ENCODE measurements around the gene UBA52. TPM values are rescaled to one million over a fixed set of nuclear protein-coding genes. Genes with fewer than 3 reads are reported as not detected.

UBA52 gene
- total and polyA plus RNA-seq, 2 donors (not counting 1 experiment from before 2014, with no cell fraction given) = 1,837 to 5,694 TPM

GRCh38 chr19:18536475-18536874 is 35.2 kb upstream of the UBA52 start:
- no peak for TF ChIP-seq EZH2 (IDR thresholded peaks at IDR 0.05; ENCODE audit: borderline replicate concordance, insufficient read depth, low read depth, low read length, poor library complexity, severe bottlenecking)
- TF ChIP-seq CTCF (IDR thresholded peaks at IDR 0.05) = no peak
- POLR2A ChIA-PET = no interaction called here
- CTCF ChIA-PET = no interaction called here

GRCh38 chr19:18537431-18537830 is 34.2 kb upstream of the UBA52 start:
- Histone ChIP-seq H3K9me3 (ENCODE audit: control extremely low read depth in 1 of 3, control insufficient read depth in 2 of 3, insufficient read depth in 1 of 3, low read length in 2 of 3) (no peaks in the 10 kb centered on the region), H3K4me3 (ENCODE audit: control extremely low read depth in 1 of 5, extremely low read depth in 1 of 5, insufficient read depth in 1 of 5, low read depth in 2 of 5, low read length in 4 of 5) (no peak overlapping the region), H3K4me2 (replicated peaks; ENCODE audit: low read depth, low read length, poor library complexity, severe bottlenecking) (no peak overlapping the region), H4K20me1 (ENCODE audit: control insufficient read depth, insufficient read depth, low read length, poor library complexity, severe bottlenecking) (no peaks in the 10 kb centered on the region), H3K4me1 (ENCODE audit: control insufficient read depth in 2 of 2, insufficient read depth in 2 of 2, low read length in 2 of 2) (peaks cover 6 to 7% of the 10 kb centered on the region in 2 donors), H3K36me3 (replicated peaks in 1 of 2; ENCODE audit: control extremely low read depth in 1 of 2, control insufficient read depth in 1 of 2, extremely low read depth in 1 of 2, insufficient read depth in 2 of 2, low read length in 1 of 2) (peaks cover 5 to 55% of the 10 kb centered on the region in 2 experiments), H3K79me2 (ENCODE audit: control insufficient read depth, insufficient read depth, low read length) (peaks cover 14% of the 10 kb centered on the region), H3K9ac (ENCODE audit: low read length) (no peak overlapping the region), H3K27ac (ENCODE audit: low read length in 2 of 2) (no peak overlapping the region), H3K27me3 (replicated peaks in 1 of 4; ENCODE audit: control extremely low read depth in 1 of 4, control insufficient read depth in 3 of 4, insufficient read depth in 4 of 4, low read length in 3 of 4) (no peaks in the 10 kb centered on the region), H2AFZ (ENCODE audit: insufficient read depth, low read depth, low read length, poor library complexity, severe bottlenecking) (no peak overlapping the region)
- no peaks in the 10 kb centered on the region for H3K9me3 Mint-ChIP-seq (ENCODE audit: insufficient read depth)
- H3K4me3 Mint-ChIP-seq = no peak overlapping the region
- CTCF ChIA-PET = no interaction called here
- no peak for TF ChIP-seq CTCF (IDR thresholded peaks at IDR 0.05)
- TF ChIP-seq EZH2 (IDR thresholded peaks at IDR 0.05; ENCODE audit: borderline replicate concordance, insufficient read depth, low read depth, low read length, poor library complexity, severe bottlenecking) = no peak
- POLR2A ChIA-PET = no interaction called here
- ATAC-seq (ENCODE audit: low read depth) (no peak), DNase-seq (no peak)
- WGBS (ENCODE audit: insufficient coverage) = 97% methylated on average over 17 of the region's 17 CpGs
- H3K27ac Mint-ChIP-seq = no peak overlapping the region
- intact Hi-C loops (cut with micrococcal nuclease) = no loop called here
- H3K4me1 Mint-ChIP-seq = peaks cover 8% of the 10 kb centered on the region
- H3K27me3 Mint-ChIP-seq = no peaks in the 10 kb centered on the region

More at GRCh38 chr19:18536475-18536874, 35.2 kb upstream of the UBA52 start:
- no peak overlapping the region for H3K4me3 Mint-ChIP-seq
- Histone ChIP-seq H4K20me1 (ENCODE audit: control insufficient read depth, insufficient read depth, low read length, poor library complexity, severe bottlenecking) (no peaks in the 10 kb centered on the region), H3K27me3 (replicated peaks in 1 of 4; ENCODE audit: control extremely low read depth in 1 of 4, control insufficient read depth in 3 of 4, insufficient read depth in 4 of 4, low read length in 3 of 4) (no peaks in the 10 kb centered on the region), H2AFZ (ENCODE audit: insufficient read depth, low read depth, low read length, poor library complexity, severe bottlenecking) (no peak overlapping the region), H3K9ac (ENCODE audit: low read length) (no peak overlapping the region), H3K36me3 (replicated peaks in 1 of 2; ENCODE audit: control extremely low read depth in 1 of 2, control insufficient read depth in 1 of 2, extremely low read depth in 1 of 2, insufficient read depth in 2 of 2, low read length in 1 of 2) (peaks cover 5 to 57% of the 10 kb centered on the region in 2 experiments), H3K4me1 (ENCODE audit: control insufficient read depth in 2 of 2, insufficient read depth in 2 of 2, low read length in 2 of 2) (no peaks in the 10 kb centered on the region), H3K4me2 (replicated peaks; ENCODE audit: low read depth, low read length, poor library complexity, severe bottlenecking) (no peak overlapping the region), H3K79me2 (ENCODE audit: control insufficient read depth, insufficient read depth, low read length) (peaks cover 5% of the 10 kb centered on the region), H3K4me3 (ENCODE audit: control extremely low read depth in 1 of 5, extremely low read depth in 1 of 5, insufficient read depth in 1 of 5, low read depth in 2 of 5, low read length in 4 of 5) (no peak overlapping the region), H3K9me3 (ENCODE audit: control extremely low read depth in 1 of 3, control insufficient read depth in 2 of 3, insufficient read depth in 1 of 3, low read length in 2 of 3) (peaks cover 0 to 3% (median 0%) of the 10 kb centered on the region in 3 donors), H3K27ac (ENCODE audit: low read length in 2 of 2) (no peak overlapping the region)
- H3K27me3 Mint-ChIP-seq = no peaks in the 10 kb centered on the region
- intact Hi-C loops (cut with micrococcal nuclease) = no loop called here
- H3K27ac Mint-ChIP-seq = no peak overlapping the region
- WGBS (ENCODE audit: insufficient coverage) = 96% methylated on average over 7 of the region's 10 CpGs
- no peak for ATAC-seq (ENCODE audit: low read depth)
- no peaks in the 10 kb centered on the region for H3K9me3 Mint-ChIP-seq (ENCODE audit: insufficient read depth)
- no peak for DNase-seq
- H3K4me1 Mint-ChIP-seq = peaks cover 3% of the 10 kb centered on the region

Measured in B cell (primary cell).